ENCODE data around the gene ASB2. TPM values are rescaled to one million over a fixed set of nuclear protein-coding genes. Genes with fewer than 3 reads are reported as not detected.

The ASB2 gene
- total RNA-seq, 1 donor from 2014 or later: not detected

- no peaks in the 10 kb centered on the region for H3K36me3 Mint-ChIP-seq (ENCODE audit: insufficient read depth)
- H3K4me1 Mint-ChIP-seq (ENCODE audit: low read depth): peaks cover 2% of the 10 kb centered on the region
- H3K4me3 Mint-ChIP-seq (ENCODE audit: low read depth): no peak overlapping the region
- H3K27me3 Mint-ChIP-seq: peaks cover 2% of the 10 kb centered on the region
- TF ChIP-seq CTCF (IDR thresholded peaks at IDR 0.05; ENCODE audit: unreplicated experiment): no peak
- H3K27ac Mint-ChIP-seq: no peak overlapping the region
- peaks cover 5% of the 10 kb centered on the region for H3K9me3 Mint-ChIP-seq (ENCODE audit: low read depth)
- DNase-seq (ENCODE audit: low spot score, unreplicated experiment): no peak
Measured at GRCh38 chr14:93923626-93924025, 52.7 kb downstream of the ASB2 start.

- H3K9me3 Mint-ChIP-seq (ENCODE audit: low read depth): peaks cover 5% of the 10 kb centered on the region
- peaks cover 2% of the 10 kb centered on the region for H3K27me3 Mint-ChIP-seq
- no peak overlapping the region for H3K27ac Mint-ChIP-seq
- no peak for DNase-seq (ENCODE audit: low spot score, unreplicated experiment)
- H3K4me1 Mint-ChIP-seq (ENCODE audit: low read depth): peaks cover 2% of the 10 kb centered on the region
- no peaks in the 10 kb centered on the region for H3K36me3 Mint-ChIP-seq (ENCODE audit: insufficient read depth)
- H3K4me3 Mint-ChIP-seq (ENCODE audit: low read depth): no peak overlapping the region
- TF ChIP-seq CTCF (IDR thresholded peaks at IDR 0.05; ENCODE audit: unreplicated experiment): no peak
Measured at GRCh38 chr14:93921001-93921806, 55.2 kb downstream of the ASB2 start.

GRCh38 chr14:93917141-93917540, 59.2 kb downstream of the ASB2 start:
- Mint-ChIP-seq H3K4me3 (ENCODE audit: low read depth) (no peak overlapping the region), H3K27me3 (peaks cover 5% of the 10 kb centered on the region), H3K36me3 (ENCODE audit: insufficient read depth) (no peaks in the 10 kb centered on the region), H3K9me3 (ENCODE audit: low read depth) (peaks cover 5% of the 10 kb centered on the region), H3K4me1 (ENCODE audit: low read depth) (no peaks in the 10 kb centered on the region), H3K27ac (no peak overlapping the region)
- TF ChIP-seq CTCF (IDR thresholded peaks at IDR 0.05; ENCODE audit: unreplicated experiment): no peak
- DNase-seq (ENCODE audit: low spot score, unreplicated experiment): no peak

GRCh38 chr14:93916498-93916897, 59.9 kb downstream of the ASB2 start:
- H3K36me3 Mint-ChIP-seq (ENCODE audit: insufficient read depth): no peaks in the 10 kb centered on the region
- H3K9me3 Mint-ChIP-seq (ENCODE audit: low read depth): peaks cover 5% of the 10 kb centered on the region
- no peak for DNase-seq (ENCODE audit: low spot score, unreplicated experiment)
- H3K27me3 Mint-ChIP-seq: peaks cover 5% of the 10 kb centered on the region
- no peak overlapping the region for H3K4me3 Mint-ChIP-seq (ENCODE audit: low read depth)
- H3K27ac Mint-ChIP-seq: no peak overlapping the region
- H3K4me1 Mint-ChIP-seq (ENCODE audit: low read depth): no peaks in the 10 kb centered on the region
- no peak for TF ChIP-seq CTCF (IDR thresholded peaks at IDR 0.05; ENCODE audit: unreplicated experiment)

- TF ChIP-seq CTCF (IDR thresholded peaks at IDR 0.05; ENCODE audit: unreplicated experiment): no peak
- H3K4me1 Mint-ChIP-seq (ENCODE audit: low read depth): no peaks in the 10 kb centered on the region
- no peak overlapping the region for H3K27ac Mint-ChIP-seq
- H3K36me3 Mint-ChIP-seq (ENCODE audit: insufficient read depth): no peaks in the 10 kb centered on the region
- no peak overlapping the region for H3K4me3 Mint-ChIP-seq (ENCODE audit: low read depth)
- peaks cover 5% of the 10 kb centered on the region for H3K9me3 Mint-ChIP-seq (ENCODE audit: low read depth)
- DNase-seq (ENCODE audit: low spot score, unreplicated experiment): no peak
- H3K27me3 Mint-ChIP-seq: peaks cover 5% of the 10 kb centered on the region
Measured at GRCh38 chr14:93915800-93916199, 60.6 kb downstream of the ASB2 start.

Measured in progenitor cell of endocrine pancreas (in vitro differentiated cells).